ENCODE measurements around the gene PSMD2. TPM values are rescaled to one million over a fixed set of nuclear protein-coding genes. Genes with fewer than 3 reads are reported as not detected.

PSMD2 gene
- total RNA-seq, 1 donor from 2014 or later, result 211 TPM

- no peak for DNase-seq (ENCODE audit: low spot score)
Measured at GRCh38 chr3:184354121-184354728, 55.2 kb downstream of the PSMD2 start.

- DNase-seq (ENCODE audit: low spot score), result no peak
Measured at GRCh38 chr3:184354754-184355153, 55.7 kb downstream of the PSMD2 start.

DNA sequence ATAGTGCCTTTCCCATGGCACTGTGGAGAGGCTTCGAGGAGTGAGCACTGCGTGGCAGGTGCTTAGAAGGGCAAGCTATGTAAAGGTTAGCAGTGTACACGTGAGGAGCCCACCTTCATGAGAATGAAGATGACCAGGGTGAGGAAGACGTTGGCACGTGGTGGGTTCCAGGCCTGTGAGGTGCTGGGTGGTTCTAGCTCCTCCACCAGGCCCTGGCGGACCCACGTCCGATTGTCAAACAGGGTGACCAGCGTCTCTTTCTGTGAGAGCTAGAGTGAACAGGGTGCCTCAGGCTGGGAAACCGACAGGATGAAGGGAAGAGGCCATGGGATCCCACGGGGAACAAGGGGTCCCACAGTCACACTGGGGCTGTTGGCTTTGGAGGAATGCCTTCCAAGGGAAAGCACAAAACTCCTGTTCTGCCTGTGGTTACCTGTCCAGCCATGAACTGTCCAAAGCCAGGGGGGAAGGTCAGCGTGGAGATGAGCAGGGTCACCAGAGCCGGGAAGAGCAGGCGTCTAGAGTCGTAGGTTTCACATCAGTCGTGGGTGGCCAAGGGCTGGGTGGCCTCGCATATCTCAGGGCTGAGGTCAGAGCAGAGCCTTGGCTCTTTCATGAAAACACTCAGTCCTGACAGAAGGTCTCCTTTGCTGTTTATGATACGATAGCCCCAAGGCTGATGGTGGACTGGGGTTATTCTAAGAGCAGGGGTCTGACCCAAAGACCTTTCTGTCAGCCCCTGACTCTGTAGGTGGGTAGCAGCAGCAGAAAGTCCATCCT, 56.4 kb downstream of the PSMD2 start:
- DNase-seq (ENCODE audit: low spot score), result no peak

DNA sequence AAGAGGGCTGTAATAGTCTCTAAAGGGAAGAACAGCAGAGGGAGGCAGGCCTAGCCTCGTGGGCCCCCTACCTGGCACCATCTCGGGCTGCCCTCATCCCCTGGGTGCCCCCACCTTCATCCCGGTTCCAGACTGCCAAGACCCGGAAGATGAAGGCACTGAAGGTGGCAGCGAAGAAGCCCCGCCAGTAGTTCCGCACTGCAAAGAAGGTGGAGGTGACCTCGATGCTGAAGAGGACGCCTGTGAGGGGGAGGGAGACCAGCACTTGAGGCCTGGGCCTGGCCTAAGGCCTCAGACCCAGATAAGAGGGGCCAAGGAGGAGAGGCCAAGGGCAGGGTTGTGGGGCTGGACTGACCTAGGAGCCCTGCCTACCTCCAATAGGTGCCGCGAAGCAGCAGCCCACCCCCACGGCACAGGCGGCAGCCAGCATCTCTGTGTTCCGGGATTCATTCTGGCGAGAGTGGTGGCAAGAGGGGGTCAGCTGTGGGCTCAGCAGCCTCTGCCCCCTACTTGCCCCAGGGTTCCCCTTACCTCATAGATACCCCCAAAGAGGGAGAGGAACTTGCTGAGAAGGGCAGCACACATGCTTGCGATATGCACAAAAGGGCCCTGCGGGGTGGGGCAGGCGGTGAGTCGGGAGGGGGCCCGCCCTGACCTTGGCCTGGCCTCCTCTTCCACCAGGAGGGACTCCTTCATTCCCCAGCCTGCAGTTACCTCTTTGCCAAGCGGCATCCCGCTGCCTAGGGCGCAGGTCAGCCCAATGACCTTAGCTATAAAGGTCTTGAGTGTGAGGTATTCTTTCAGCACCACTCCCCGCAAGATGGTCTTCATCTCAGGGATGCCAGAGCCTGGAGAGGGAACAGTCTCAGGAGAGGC, 58.4 kb downstream of the PSMD2 start:
- no peak for DNase-seq (ENCODE audit: low spot score)

DNA sequence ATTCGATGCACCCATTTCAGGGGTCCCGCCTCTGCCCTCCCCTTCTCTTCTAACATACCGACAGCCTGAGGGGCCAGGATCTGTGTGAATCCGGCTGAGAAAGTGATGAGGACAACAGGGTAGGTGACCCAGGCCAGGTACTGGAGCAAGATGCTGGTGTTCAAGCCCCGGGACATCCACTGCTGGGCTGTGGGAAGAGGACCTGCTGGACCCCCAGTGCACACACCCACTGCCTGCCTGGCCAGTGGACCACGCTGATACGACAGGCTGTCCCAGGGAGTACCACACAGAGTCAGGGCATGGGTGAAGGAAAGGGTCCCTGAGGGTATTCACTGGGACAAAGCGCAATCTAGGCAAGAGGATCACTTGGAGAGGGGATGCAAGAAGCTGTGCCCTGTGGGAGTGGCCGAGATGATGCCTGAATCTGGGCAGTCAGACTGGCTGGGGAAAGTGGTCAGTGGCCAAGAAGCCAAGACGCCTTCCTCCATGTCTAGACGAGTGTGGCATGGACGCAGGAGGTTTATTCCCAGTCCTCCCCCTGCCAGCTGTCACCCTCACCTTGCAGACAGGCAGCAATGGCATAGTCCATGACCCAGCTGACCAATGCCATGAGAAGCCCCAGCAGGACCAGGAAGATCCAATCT, 59.2 kb downstream of the PSMD2 start:
- no peak for DNase-seq (ENCODE audit: low spot score)

Other genes starting within 250 kb of the PSMD2 start
- not detected for gene HTR3C, start 246.2 kb upstream of the PSMD2 start, total RNA-seq
- not detected for gene HTR3E, start 202.2 kb upstream of the PSMD2 start, total RNA-seq
- gene EIF2B5, start 163.9 kb upstream of the PSMD2 start, total RNA-seq, result 38.9 TPM
- gene DVL3, start 143.9 kb upstream of the PSMD2 start, total RNA-seq, result 68.1 TPM
- gene AP2M1, start 124.4 kb upstream of the PSMD2 start, total RNA-seq, result 389 TPM
- gene ABCF3, start 113.0 kb upstream of the PSMD2 start, total RNA-seq, result 81.1 TPM
- gene VWA5B2, start 69.7 kb upstream of the PSMD2 start, total RNA-seq, result not detected
- gene ALG3, start 50.3 kb upstream of the PSMD2 start, total RNA-seq, result 34.1 TPM
- gene EEF1AKMT4, start 49.6 kb upstream of the PSMD2 start, total RNA-seq, result 4.0 TPM
- gene CAMK2N2, start 37.7 kb upstream of the PSMD2 start, total RNA-seq, result not detected
- gene ECE2, start 23.2 kb upstream of the PSMD2 start, total RNA-seq, result not detected
- gene EIF4G1, start 15.4 kb downstream of the PSMD2 start, total RNA-seq, result 361 TPM
- 24.4 TPM for gene FAM131A, start 38.4 kb downstream of the PSMD2 start, total RNA-seq
- gene CLCN2, start 62.4 kb downstream of the PSMD2 start, total RNA-seq, result 3.8 TPM
- 51.7 TPM for gene POLR2H, start 62.5 kb downstream of the PSMD2 start, total RNA-seq
- 1.1 TPM for gene THPO, start 79.0 kb downstream of the PSMD2 start, total RNA-seq
- gene CHRD, start 80.8 kb downstream of the PSMD2 start, total RNA-seq, result 11.3 TPM